C4-2B (cell line): Measurements from ENCODE around the gene OVOL3.

ENCODE experiments used
- ZFX ChIP-seq: fragments of 450-650 bp; IDR thresholded peaks from 2 replicates; pipeline ENCODE4 v1.6.1; 2017
- TF ChIP-seq, protein P1 (sequence below): fragments of 450-650 bp; conservative IDR thresholded peaks from 2 replicates; pipeline ENCODE4 v1.5.1; 2017; ENCODE audit warnings: mild to moderate bottlenecking

DNA sequence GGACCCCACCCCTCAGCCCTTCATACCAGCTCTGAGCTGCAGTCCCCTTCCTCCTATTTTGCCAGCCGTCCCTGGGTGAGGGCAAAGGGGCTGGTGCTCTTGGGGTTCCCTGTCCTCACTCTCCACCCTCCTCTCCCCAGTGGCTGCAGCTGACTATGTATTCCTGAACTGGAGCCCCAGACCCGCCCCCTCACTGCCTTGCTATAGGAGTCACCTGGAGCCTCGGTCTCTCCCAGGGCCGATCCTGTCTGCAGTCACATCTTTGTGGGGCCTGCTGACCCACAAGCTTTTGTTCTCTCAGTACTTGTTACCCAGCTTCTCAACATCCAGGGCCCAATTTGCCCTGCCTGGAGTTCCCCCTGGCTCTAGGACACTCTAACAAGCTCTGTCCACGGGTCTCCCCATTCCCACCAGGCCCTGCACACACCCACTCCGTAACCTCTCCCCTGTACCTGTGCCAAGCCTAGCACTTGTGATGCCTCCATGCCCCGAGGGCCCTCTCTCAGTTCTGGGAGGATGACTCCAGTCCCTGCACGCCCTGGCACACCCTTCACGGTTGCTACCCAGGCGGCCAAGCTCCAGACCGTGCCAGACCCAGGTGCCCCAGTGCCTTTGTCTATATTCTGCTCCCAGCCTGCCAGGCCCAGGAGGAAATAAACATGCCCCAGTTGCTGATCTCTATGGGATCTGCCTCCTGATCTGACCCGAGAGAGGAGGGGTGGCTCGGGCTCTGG, 38.9 kb downstream of the OVOL3 start:
- TF ChIP-seq, protein P1, sequence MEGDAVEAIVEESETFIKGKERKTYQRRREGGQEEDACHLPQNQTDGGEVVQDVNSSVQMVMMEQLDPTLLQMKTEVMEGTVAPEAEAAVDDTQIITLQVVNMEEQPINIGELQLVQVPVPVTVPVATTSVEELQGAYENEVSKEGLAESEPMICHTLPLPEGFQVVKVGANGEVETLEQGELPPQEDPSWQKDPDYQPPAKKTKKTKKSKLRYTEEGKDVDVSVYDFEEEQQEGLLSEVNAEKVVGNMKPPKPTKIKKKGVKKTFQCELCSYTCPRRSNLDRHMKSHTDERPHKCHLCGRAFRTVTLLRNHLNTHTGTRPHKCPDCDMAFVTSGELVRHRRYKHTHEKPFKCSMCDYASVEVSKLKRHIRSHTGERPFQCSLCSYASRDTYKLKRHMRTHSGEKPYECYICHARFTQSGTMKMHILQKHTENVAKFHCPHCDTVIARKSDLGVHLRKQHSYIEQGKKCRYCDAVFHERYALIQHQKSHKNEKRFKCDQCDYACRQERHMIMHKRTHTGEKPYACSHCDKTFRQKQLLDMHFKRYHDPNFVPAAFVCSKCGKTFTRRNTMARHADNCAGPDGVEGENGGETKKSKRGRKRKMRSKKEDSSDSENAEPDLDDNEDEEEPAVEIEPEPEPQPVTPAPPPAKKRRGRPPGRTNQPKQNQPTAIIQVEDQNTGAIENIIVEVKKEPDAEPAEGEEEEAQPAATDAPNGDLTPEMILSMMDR: no peak
- TF ChIP-seq ZFX: no peak
